ENCODE results near the gene LRRC4C.

Gene LRRC4C

GRCh38 chr11:40421208-40421981 is 1038.1 kb downstream of the LRRC4C start:
- no peak for DNase-seq

GRCh38 chr11:40417627-40418026 is 1041.8 kb downstream of the LRRC4C start:
- DNase-seq = no peak

- no peak for DNase-seq
These were observed 1052.1 kb downstream of the LRRC4C start for GRCh38 chr11:40407355-40407754.

- DNase-seq = no peak
These were observed 1053.8 kb downstream of the LRRC4C start for GRCh38 chr11:40405614-40406013.

- no peak for DNase-seq
These were observed 1056.1 kb downstream of the LRRC4C start for GRCh38 chr11:40403321-40403720.

GRCh38 chr11:40401132-40401853 is 1058.2 kb downstream of the LRRC4C start:
- DNase-seq = no peak

- DNase-seq = no peak
These were observed 1062.3 kb downstream of the LRRC4C start for GRCh38 chr11:40397141-40397540.

GRCh38 chr11:40393511-40393910 is 1065.9 kb downstream of the LRRC4C start:
- no peak for DNase-seq

- no peak for DNase-seq
These were observed 1067.8 kb downstream of the LRRC4C start for GRCh38 chr11:40391679-40392078.

- DNase-seq = no peak
These were observed 1071.2 kb downstream of the LRRC4C start for GRCh38 chr11:40388097-40388818.

GRCh38 chr11:40387240-40387980 is 1072.0 kb downstream of the LRRC4C start:
- DNase-seq = no peak

GRCh38 chr11:40384991-40385390 is 1074.5 kb downstream of the LRRC4C start:
- no peak for DNase-seq

GRCh38 chr11:40381481-40381880 is 1078.0 kb downstream of the LRRC4C start:
- DNase-seq = no peak

GRCh38 chr11:40380835-40381234 is 1078.6 kb downstream of the LRRC4C start:
- DNase-seq = no peak

GRCh38 chr11:40376331-40376730 is 1083.1 kb downstream of the LRRC4C start:
- DNase-seq = no peak

GRCh38 chr11:40370821-40371616 is 1088.4 kb downstream of the LRRC4C start:
- DNase-seq = no peak

- no peak for DNase-seq
These were observed 1099.2 kb downstream of the LRRC4C start for GRCh38 chr11:40360206-40360798.

GRCh38 chr11:40354121-40354520 is 1105.3 kb downstream of the LRRC4C start:
- no peak for DNase-seq

- DNase-seq = no peak
These were observed 1118.5 kb downstream of the LRRC4C start for GRCh38 chr11:40340911-40341310.

- DNase-seq = no peak
These were observed 1120.7 kb downstream of the LRRC4C start for GRCh38 chr11:40338739-40339138.

- DNase-seq = no peak
These were observed 1121.4 kb downstream of the LRRC4C start for GRCh38 chr11:40338062-40338461.

- DNase-seq = no peak
These were observed 1122.3 kb downstream of the LRRC4C start for GRCh38 chr11:40337118-40337517.

All from NCI-H524 (cell line).